K562 (cell line): ENCODE measurements around the gene MLN. TPM values are rescaled to one million over a fixed set of nuclear protein-coding genes. Genes with fewer than 3 reads are reported as not detected.

ENCODE experiments used
- ATAC-seq: fragments of 200-7000 bp; cut with Tn5 transposase; 3 replicates; pipeline ENCODE4 v1.9.1; 2020; ENCODE audit warnings: moderate library complexity
- BruUV-seq: library from RNA; stranded (reverse); fragments of 400-500 nt; replicated peaks from 2 replicates; lab custom pipeline; 2021; lab: Mats Ljungman, UMichigan
- CTCF ChIA-PET: fragments of 300-600 bp; formaldehyde crosslinking; extraction: SDS; loops from one replicate; lab custom pipeline; 2021; ENCODE audit warnings: low intra/inter-chr PET ratio; lab: Yijun Ruan, JAX
- POLR2A ChIA-PET: fragments of 300-600, 350-650 bp; sonication (Branson Sonifier 250); formaldehyde crosslinking; extraction: SDS; loops from one replicate; lab custom pipeline; 2021; ENCODE audit warnings: antibody characterized with exemption, inconsistent platforms; lab: Yijun Ruan, JAX
- DNase-seq, 4 experiments: peaks; one replicate each; pipeline versions ENCODE4 v3.0.0 to v3.0.0-alpha.2; 2011 to 2018; ENCODE audit warnings: low spot score in 3 of 4, mixed read lengths in 3 of 4; ENCODE audit errors: extremely low read depth in 1 of 4
- FAIRE-seq: peaks from 2 replicates; lab custom pipeline; 2011; peaks lifted over from hg19 to GRCh38; lab: Jason Lieb, UNC
- H2AFZ ChIP-seq: 2 replicates; pipeline ENCODE4 v1.6.0; 2011; ENCODE audit warnings: low read depth, low read length, control low read depth, inconsistent platforms
- H3K27ac ChIP-seq: fragments of 200-600 bp; 3 replicates; pipeline ENCODE4 v1.8.0; 2011; ENCODE audit warnings: low read depth, mild to moderate bottlenecking, control low read depth, inconsistent platforms, low read length, moderate library complexity, mixed read lengths; ENCODE audit errors: extremely low read depth
- H3K27me3 ChIP-seq, 2 experiments: fragments of 300-600 bp in 1 of 2; 2 replicates in 1 of 2; 3 replicates in 1 of 2; pipeline versions ENCODE4 v1.6.0 to v1.8.0; 2011; ENCODE audit warnings: inconsistent platforms in 2 of 2, low read length in 2 of 2, mild to moderate bottlenecking in 1 of 2, mixed read lengths in 1 of 2, moderate library complexity in 1 of 2; ENCODE audit not compliant: control insufficient read depth in 2 of 2, insufficient read depth in 2 of 2
- H3K36me3 ChIP-seq: fragments of 300-600 bp; 3 replicates; pipeline ENCODE4 v1.8.0; 2011; ENCODE audit warnings: mild to moderate bottlenecking, low read length, inconsistent platforms; ENCODE audit not compliant: control insufficient read depth, insufficient read depth
- H3K4me1 ChIP-seq, 2 experiments: fragments of 200-600 bp in 1 of 2; replicated peaks in 1 of 2; 2 replicates in 1 of 2; 3 replicates in 1 of 2; pipeline versions ENCODE4 v1.5.1 to v1.8.0; 2011; ENCODE audit warnings: inconsistent platforms in 2 of 2, low read length in 2 of 2, mild to moderate bottlenecking in 1 of 2, mixed read lengths in 1 of 2, moderate library complexity in 1 of 2; ENCODE audit not compliant: control insufficient read depth in 2 of 2, insufficient read depth in 2 of 2
- H3K4me2 ChIP-seq: 2 replicates; pipeline ENCODE4 v1.6.1; 2011; ENCODE audit warnings: low read length, control low read depth, inconsistent platforms, mixed read lengths; ENCODE audit not compliant: insufficient read depth
- H3K4me3 ChIP-seq: fragments of 200-600 bp; sonication (generic), shearing (Covaris generic); 2 replicates; pipeline ENCODE4 v1.5.1; 2016; ENCODE audit warnings: control low read depth, inconsistent platforms
- H3K79me2 ChIP-seq: fragments of 200-600 bp; 3 replicates; pipeline ENCODE4 v1.8.0; 2011; ENCODE audit warnings: low read length, inconsistent platforms; ENCODE audit not compliant: control insufficient read depth, insufficient read depth
- H3K9ac ChIP-seq, 2 experiments: 2 replicates each; pipeline versions ENCODE4 v1.6.0 to v1.6.1; 2011; ENCODE audit warnings: low read depth in 2 of 2, low read length in 2 of 2, control low read depth in 1 of 2, inconsistent platforms in 1 of 2, mild to moderate bottlenecking in 1 of 2, mixed read lengths in 1 of 2; ENCODE audit not compliant: insufficient read depth in 1 of 2
- H3K9me1 ChIP-seq: one replicate; pipeline ENCODE4 v1.6.0; 2011; ENCODE audit warnings: inconsistent platforms, mild to moderate bottlenecking, low read length, moderate library complexity; ENCODE audit not compliant: control insufficient read depth, insufficient read depth
- H3K9me3 ChIP-seq: replicated peaks from 2 replicates; pipeline ENCODE4 v1.5.1; 2011; ENCODE audit warnings: low read depth, low read length, inconsistent platforms; ENCODE audit not compliant: control insufficient read depth, insufficient read depth
- H4K20me1 ChIP-seq: replicated peaks from 2 replicates; pipeline ENCODE4 v1.6.1; 2011; ENCODE audit warnings: low read length, inconsistent platforms, mixed read lengths; ENCODE audit not compliant: control insufficient read depth, insufficient read depth
- BCOR ChIP-seq: fragments of 450-650 bp; IDR thresholded peaks from 2 replicates; pipeline ENCODE4 v1.6.1; 2016
- CBFA2T2 ChIP-seq: fragments of 450-650 bp; conservative IDR thresholded peaks from 2 replicates; pipeline ENCODE4 v1.6.1; 2017; ENCODE audit warnings: mild to moderate bottlenecking
- OTX1 ChIP-seq: fragments of 450-650 bp; formaldehyde crosslinking; IDR thresholded peaks from 2 replicates; pipeline ENCODE4 v1.4.0; 2022; ENCODE audit warnings: mild to moderate bottlenecking
- RAD21 ChIP-seq, 2 experiments: fragments of 250-450 bp in 1 of 2; fragments of 450-650 bp in 1 of 2; sonication (Bioruptor Pico) in 1 of 2; formaldehyde crosslinking in 1 of 2; IDR thresholded peaks in 1 of 2; conservative IDR thresholded peaks in 1 of 2; 2 replicates each; pipeline versions ENCODE4 v1.4.0 to v1.8.0; 2020 to 2022; ENCODE audit warnings: mild to moderate bottlenecking in 2 of 2, moderate library complexity in 1 of 2
- RAD51 ChIP-seq: fragments of 450-650 bp; IDR thresholded peaks from 2 replicates; pipeline ENCODE4 v1.7.1; 2016; ENCODE audit warnings: low read depth, mild to moderate bottlenecking, borderline replicate concordance
- SRSF3 ChIP-seq: fragments of 200-400 bp; formaldehyde crosslinking; IDR thresholded peaks from 2 replicates; pipeline ENCODE4 v1.6.1; 2016; ENCODE audit warnings: mild to moderate bottlenecking, low read length, moderate library complexity; ENCODE audit not compliant: insufficient read depth
- USF1 ChIP-seq: sonication (generic); formaldehyde crosslinking; IDR thresholded peaks from 2 replicates; pipeline ENCODE4 v1.9.0; 2022; ENCODE audit warnings: mild to moderate bottlenecking, missing genetic modification reagents
- USF2 ChIP-seq: sonication (generic); formaldehyde crosslinking; IDR thresholded peaks from 2 replicates; pipeline ENCODE4 v1.5.0; 2020; ENCODE audit warnings: missing genetic modification reagents
- ZBTB49 ChIP-seq: sonication (generic); formaldehyde crosslinking; IDR thresholded peaks from 2 replicates; pipeline ENCODE4 v1.8.0; 2022; ENCODE audit warnings: missing genetic modification reagents, mild to moderate bottlenecking, borderline replicate concordance
- ZNF41 ChIP-seq: fragments of 250-450 bp; sonication (Bioruptor Pico); conservative IDR thresholded peaks from 2 replicates; pipeline ENCODE4 v1.4.0; 2020; ENCODE audit warnings: mild to moderate bottlenecking
- ZSCAN32 ChIP-seq: fragments of 450-650 bp; formaldehyde crosslinking; IDR thresholded peaks from 2 replicates; pipeline ENCODE4 v1.4.0; 2020; ENCODE audit warnings: mild to moderate bottlenecking, moderate library complexity
- WGBS: fragments of 100-300 bp; shearing (Covaris generic); methylation state at CpG from one replicate; pipeline ENCODE4 v1.1.6; 2016; ENCODE audit warnings: low coverage, mixed read lengths; ENCODE audit not compliant: insufficient coverage; ENCODE audit errors: missing lambda C conversion rate; 5-methylcytosine and 5-hydroxymethylcytosine counted together
- in situ Hi-C: fragments of 300-500 bp; cut with MboI; formaldehyde crosslinking; loops from 4 replicates; pipeline ENCODE4 v1.15.0; 2018; ENCODE audit warnings: inconsistent platforms, mixed read lengths
- intact Hi-C: fragments of 100-400 bp; cut with micrococcal nuclease; formaldehyde crosslinking; loops from 2 replicates; pipeline ENCODE4 v1.14.2; 2022
- polyA plus RNA-seq, 8 experiments: library from polyadenylated mRNA; depleted of rRNA in 4 of 8; stranded (reverse) in 5 of 8; unstranded in 3 of 8; fragments of >200 nt; fragmentation: Nextera tagmentation in 2 of 8; fragmentation: Illumina TruSeq in 1 of 8; extraction: Ambion mirVana in 2 of 8; extraction: Trizol in 1 of 8; gene quantifications; 2 replicates each; pipeline versions ENCODE4 v1.2.1 to v1.2.3, GENCODE V29; 2011 to 2014; ENCODE audit warnings: inconsistent platforms in 1 of 8, missing spikeins in 1 of 8
- total RNA-seq, 7 experiments: library from RNA; depleted of rRNA in 6 of 7; stranded (reverse); fragments of >200 nt in 6 of 7; fragmentation: Illumina TruSeq in 2 of 7; extraction: Trizol in 2 of 7; gene quantifications; 2 replicates each; pipeline versions ENCODE4 v1.2.1 to v1.2.3, GENCODE V29; 2011 to 2021; ENCODE audit warnings: low replicate concordance in 1 of 7
- TF ChIP-seq, protein P1 (sequence below): sonication (generic); formaldehyde crosslinking; IDR thresholded peaks from 2 replicates; pipeline ENCODE4 v1.8.0; 2022; ENCODE audit warnings: missing genetic modification reagents, mild to moderate bottlenecking, borderline replicate concordance
- TF ChIP-seq, protein P2 (sequence below), 2 experiments: IDR thresholded peaks; 2 replicates each; pipeline ENCODE4 v1.6.1; 2011; ENCODE audit warnings: borderline replicate concordance in 1 of 2, control low read depth in 1 of 2, low read depth in 1 of 2, low read length in 1 of 2, mild to moderate bottlenecking in 1 of 2, mixed read lengths in 1 of 2, moderate library complexity in 1 of 2; ENCODE audit not compliant: insufficient read depth in 1 of 2, insufficient read length in 1 of 2, poor library complexity in 1 of 2, severe bottlenecking in 1 of 2; ENCODE audit errors: extremely low read depth in 1 of 2

The MLN gene
- total and polyA plus RNA-seq, 9 of the 15 experiments (the other 6 are each of a cell fraction or from before 2014, with no cell fraction given) = not detected

DNA sequence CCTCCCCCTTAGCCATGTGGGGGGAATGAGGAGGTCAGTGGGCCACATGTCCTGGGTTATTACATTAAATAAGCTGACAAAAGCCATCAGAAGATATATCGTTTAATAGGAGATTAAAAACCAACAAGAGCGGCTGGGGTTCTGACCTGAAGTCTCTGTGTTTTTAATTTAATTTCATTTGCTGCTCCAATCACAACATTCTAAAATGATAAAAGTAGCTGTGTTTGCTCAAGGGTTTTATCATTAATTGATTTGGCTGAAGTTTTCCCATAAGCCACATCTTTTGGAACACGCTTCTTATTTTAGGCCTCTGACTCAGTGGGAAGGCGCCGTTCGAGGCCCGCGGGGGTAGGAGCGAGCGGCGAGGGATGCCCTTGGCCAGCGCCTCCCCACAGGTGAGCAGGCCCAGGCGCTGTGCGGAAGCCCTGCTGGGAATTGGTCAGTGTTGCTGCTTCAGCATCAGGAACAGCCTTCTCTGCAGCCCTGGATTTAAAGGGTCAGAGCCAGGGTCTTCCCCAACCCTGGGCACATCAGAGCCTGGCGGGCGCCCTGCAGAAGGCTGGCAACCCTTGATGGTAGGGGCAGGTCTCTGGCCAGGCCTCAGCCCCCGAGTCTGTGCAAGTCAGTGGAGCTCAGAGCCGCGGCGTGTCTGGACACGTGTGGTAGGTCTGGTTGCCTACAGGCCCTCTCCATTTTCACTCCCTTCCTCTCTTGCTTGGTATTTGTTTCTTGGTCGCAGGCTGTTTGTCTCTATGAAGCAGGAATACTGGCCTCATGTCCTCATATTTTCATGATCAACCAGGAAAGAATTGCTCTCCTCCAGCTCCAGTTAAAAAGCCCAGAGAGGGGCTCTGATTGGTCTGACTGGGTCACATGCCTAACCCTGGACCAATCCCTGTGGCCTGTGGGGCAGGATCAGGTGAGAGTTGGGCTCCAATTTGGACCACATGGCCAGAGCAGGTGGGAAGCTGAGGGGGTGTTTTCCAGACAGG, 30.9 kb upstream of the MLN start:
- DNase-seq = peak in 3 of 4 experiments; percentile 50 to 70 (median 53)
- peaks cover 8 to 12% of the 10 kb centered on the region in 2 experiments; a peak in 4 of 5 replicates for H3K27me3 ChIP-seq
- H3K4me3 ChIP-seq = no peak overlapping the region
- no peaks in the 10 kb centered on the region for H3K36me3 ChIP-seq
- no peak overlapping the region; a peak in 1 of 4 replicates for H3K9ac ChIP-seq
- H3K4me1 ChIP-seq = peaks cover 25 to 35% of the 10 kb centered on the region in 2 experiments
- intact Hi-C loops (no loop called here), in situ Hi-C loops (no loop called here)
- H3K79me2 ChIP-seq = no peaks in the 10 kb centered on the region
- no peaks in the 10 kb centered on the region for H3K9me3 ChIP-seq
- H3K4me2 ChIP-seq = no peak overlapping the region
- no peak for FAIRE-seq
- 77% methylated on average over 22 of the region's 22 CpGs for whole genome bisulfite sequencing
- ChIA-PET POLR2A (interaction anchor here (0.5 to 0.6 kb wide), 2 partner anchors 20 to 61 kb away, joined by 3 read pairs; no protein-coding TSS in a partner anchor), CTCF (no interaction called here)
- BruUV-seq = no TSS peak
- ATAC-seq = peak; percentile 38; the same call in 2 of the 3 replicates
- H4K20me1 ChIP-seq = no peaks in the 10 kb centered on the region
- no peak overlapping the region for H3K27ac ChIP-seq
- peak overlapping the region; percentile 35; the same call in 1 of the 2 replicates for H2AFZ ChIP-seq
- H3K9me1 ChIP-seq = peaks cover 3% of the 10 kb centered on the region
- TF ChIP-seq, protein P1, sequence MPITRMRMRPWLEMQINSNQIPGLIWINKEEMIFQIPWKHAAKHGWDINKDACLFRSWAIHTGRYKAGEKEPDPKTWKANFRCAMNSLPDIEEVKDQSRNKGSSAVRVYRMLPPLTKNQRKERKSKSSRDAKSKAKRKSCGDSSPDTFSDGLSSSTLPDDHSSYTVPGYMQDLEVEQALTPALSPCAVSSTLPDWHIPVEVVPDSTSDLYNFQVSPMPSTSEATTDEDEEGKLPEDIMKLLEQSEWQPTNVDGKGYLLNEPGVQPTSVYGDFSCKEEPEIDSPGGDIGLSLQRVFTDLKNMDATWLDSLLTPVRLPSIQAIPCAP = no peak
- TF ChIP-seq RAD51 (peak; percentile 81; the same call in 1 of the 2 replicates), USF1 (CRISPR knock-in tag) (peak; percentile 88), BCOR (no peak), USF2 (CRISPR knock-in tag) (peak; percentile 88), ZBTB49 (CRISPR knock-in tag) (no peak), RAD21 (CRISPR knock-in tag; conservative IDR thresholded peaks at IDR 0.05 in 1 of 2, IDR thresholded peaks at IDR 0.05 in 1 of 2) (no peak), SRSF3 (no peak), ZNF41 (no peak), OTX1 (CRISPR knock-in tag) (no peak), CBFA2T2 (0 out of 2 replicates have a peak, but pooled peaks have one; percentile 30), ZSCAN32 (CRISPR knock-in tag) (no peak)
- TF ChIP-seq, protein P2, sequence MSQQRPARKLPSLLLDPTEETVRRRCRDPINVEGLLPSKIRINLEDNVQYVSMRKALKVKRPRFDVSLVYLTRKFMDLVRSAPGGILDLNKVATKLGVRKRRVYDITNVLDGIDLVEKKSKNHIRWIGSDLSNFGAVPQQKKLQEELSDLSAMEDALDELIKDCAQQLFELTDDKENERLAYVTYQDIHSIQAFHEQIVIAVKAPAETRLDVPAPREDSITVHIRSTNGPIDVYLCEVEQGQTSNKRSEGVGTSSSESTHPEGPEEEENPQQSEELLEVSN (IDR thresholded peaks at IDR 0.05; ENCODE audit: borderline replicate concordance in 1 of 2, extremely low read depth in 1 of 2, insufficient read depth in 1 of 2, insufficient read length in 1 of 2, low read depth in 1 of 2, low read length in 1 of 2, poor library complexity in 1 of 2, severe bottlenecking in 1 of 2) = peak in 1 of 2 experiments; percentile 70
